Hepatocyte (in vitro differentiated cells): Measurements from ENCODE around the gene UNC5A.

Experiments used
- EZH2 ChIP-seq: fragments of 200-600 bp; sonication (generic); IDR thresholded peaks from 2 replicates; pipeline ENCODE4 v1.6.1; 2016; ENCODE audit warnings: antibody characterized with exemption, mild to moderate bottlenecking, borderline replicate concordance
- EZH2phosphoT487 ChIP-seq: fragments of 200-600 bp; sonication (generic); IDR thresholded peaks from one replicate; pipeline ENCODE4 v1.6.1; 2018; ENCODE audit warnings: antibody characterized with exemption, mild to moderate bottlenecking, low read depth, moderate library complexity; ENCODE audit not compliant: unreplicated experiment, severe bottlenecking
- TF ChIP-seq, protein P1 (sequence below): fragments of 200-600 bp; sonication (generic); IDR thresholded peaks from 2 replicates; pipeline ENCODE4 v1.5.1; 2016; ENCODE audit warnings: antibody characterized with exemption, mild to moderate bottlenecking; ENCODE audit not compliant: poor library complexity

DNA sequence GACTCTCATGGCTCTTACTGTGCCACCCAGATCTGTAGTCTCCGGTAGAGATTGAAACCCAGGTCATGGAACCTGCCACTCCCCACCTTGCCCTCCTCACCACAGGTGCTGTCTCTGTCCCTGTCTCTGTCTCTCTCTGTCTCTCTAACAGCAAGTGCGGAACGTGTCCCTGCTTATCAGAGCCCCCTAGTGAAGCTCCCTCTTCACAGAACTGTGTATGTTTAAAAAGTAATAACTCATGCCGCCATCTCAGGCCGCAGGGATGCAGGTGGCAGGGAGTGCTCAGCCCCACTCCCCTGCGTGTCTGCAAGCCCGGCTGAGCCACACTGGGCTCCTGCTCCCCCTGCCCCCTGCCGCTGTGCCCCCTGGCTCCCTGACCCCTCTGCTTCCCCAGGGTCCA, 43.8 kb downstream of the UNC5A start:
- TF ChIP-seq EZH2 (no peak), EZH2phosphoT487 (no peak)
- TF ChIP-seq, protein P1, sequence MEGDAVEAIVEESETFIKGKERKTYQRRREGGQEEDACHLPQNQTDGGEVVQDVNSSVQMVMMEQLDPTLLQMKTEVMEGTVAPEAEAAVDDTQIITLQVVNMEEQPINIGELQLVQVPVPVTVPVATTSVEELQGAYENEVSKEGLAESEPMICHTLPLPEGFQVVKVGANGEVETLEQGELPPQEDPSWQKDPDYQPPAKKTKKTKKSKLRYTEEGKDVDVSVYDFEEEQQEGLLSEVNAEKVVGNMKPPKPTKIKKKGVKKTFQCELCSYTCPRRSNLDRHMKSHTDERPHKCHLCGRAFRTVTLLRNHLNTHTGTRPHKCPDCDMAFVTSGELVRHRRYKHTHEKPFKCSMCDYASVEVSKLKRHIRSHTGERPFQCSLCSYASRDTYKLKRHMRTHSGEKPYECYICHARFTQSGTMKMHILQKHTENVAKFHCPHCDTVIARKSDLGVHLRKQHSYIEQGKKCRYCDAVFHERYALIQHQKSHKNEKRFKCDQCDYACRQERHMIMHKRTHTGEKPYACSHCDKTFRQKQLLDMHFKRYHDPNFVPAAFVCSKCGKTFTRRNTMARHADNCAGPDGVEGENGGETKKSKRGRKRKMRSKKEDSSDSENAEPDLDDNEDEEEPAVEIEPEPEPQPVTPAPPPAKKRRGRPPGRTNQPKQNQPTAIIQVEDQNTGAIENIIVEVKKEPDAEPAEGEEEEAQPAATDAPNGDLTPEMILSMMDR, result no peak
